ENCODE data around the gene GABARAP. TPM values are rescaled to one million over a fixed set of nuclear protein-coding genes. Genes with fewer than 3 reads are reported as not detected.
A peak's percentile ranks its signal among the peaks of the same experiment; 100 is the strongest.

GABARAP gene
- total and polyA plus RNA-seq, 2 of the 13 experiments (the other 11 are each of a cell fraction or from before 2014, with no cell fraction given), result 161 to 310 TPM

GRCh38 chr17:7234083-7234951 lies 7.9 kb downstream of the GABARAP start, which contains the start of gene DVL2 (continued):
- TF ChIP-seq MEIS1 (CRISPR knock-in tag; IDR thresholded peaks at IDR 0.05; ENCODE audit: borderline replicate concordance), result 0 out of 2 replicates have a peak, but pooled peaks have one; percentile 19
- no peak for TF ChIP-seq TBP (CRISPR knock-in tag; IDR thresholded peaks at IDR 0.05)
- peak; percentile 57; the same call in 1 of the 2 replicates for TF ChIP-seq ZNF160 (CRISPR knock-in tag; IDR thresholded peaks at IDR 0.05)
- no peak for TF ChIP-seq ZNF414 (CRISPR knock-in tag; IDR thresholded peaks at IDR 0.05)
- 0 out of 2 replicates have a peak, but pooled peaks have one; percentile 37 for TF ChIP-seq TBX3 (IDR thresholded peaks at IDR 0.05; ENCODE audit: borderline replicate concordance)
- peak; percentile 52; the same call in 1 of the 2 replicates for TF ChIP-seq ZBTB4 (CRISPR knock-in tag; IDR thresholded peaks at IDR 0.05; ENCODE audit: borderline replicate concordance)
- TF ChIP-seq RNF219 (CRISPR knock-in tag; IDR thresholded peaks at IDR 0.05), result no peak
- peak; percentile 97 for TF ChIP-seq IRF2 (CRISPR knock-in tag; IDR thresholded peaks at IDR 0.05)
- no peak; the same call in 1 of the 2 replicates for TF ChIP-seq PHF21A (CRISPR knock-in tag; IDR thresholded peaks at IDR 0.05)
- TF ChIP-seq ZNF275 (CRISPR knock-in tag; IDR thresholded peaks at IDR 0.05; ENCODE audit: borderline replicate concordance), result 0 out of 2 replicates have a peak, but pooled peaks have one; percentile 52
- TF ChIP-seq JUN (CRISPR knock-in tag; IDR thresholded peaks at IDR 0.05), result no peak
- TF ChIP-seq EEA1 (CRISPR knock-in tag; IDR thresholded peaks at IDR 0.05; ENCODE audit: borderline replicate concordance), result no peak
- no peak for TF ChIP-seq TCF12 (IDR thresholded peaks at IDR 0.05)
- no peak for TF ChIP-seq TCF12 (CRISPR knock-in tag; IDR thresholded peaks at IDR 0.05)
- no peak for TF ChIP-seq NR3C1 (CRISPR knock-in tag; IDR thresholded peaks at IDR 0.05)
- peak; percentile 67 for TF ChIP-seq HNF1B (CRISPR knock-in tag; IDR thresholded peaks at IDR 0.05)
- no peak for TF ChIP-seq FIP1L1 (IDR thresholded peaks at IDR 0.05; ENCODE audit: borderline replicate concordance, insufficient read depth, low read depth, low read length)
- peak; percentile 81; the same call in 1 of the 2 replicates for TF ChIP-seq ZNF839 (CRISPR knock-in tag; IDR thresholded peaks at IDR 0.05; ENCODE audit: borderline replicate concordance)
